ENCODE results near the gene GOLGA2.
"Not testable (repeated sequence)": the region's sequence is repeated elsewhere in the genome, so short reads cannot be mapped to it uniquely, and the experiment has no call there.

Gene GOLGA2

DNA sequence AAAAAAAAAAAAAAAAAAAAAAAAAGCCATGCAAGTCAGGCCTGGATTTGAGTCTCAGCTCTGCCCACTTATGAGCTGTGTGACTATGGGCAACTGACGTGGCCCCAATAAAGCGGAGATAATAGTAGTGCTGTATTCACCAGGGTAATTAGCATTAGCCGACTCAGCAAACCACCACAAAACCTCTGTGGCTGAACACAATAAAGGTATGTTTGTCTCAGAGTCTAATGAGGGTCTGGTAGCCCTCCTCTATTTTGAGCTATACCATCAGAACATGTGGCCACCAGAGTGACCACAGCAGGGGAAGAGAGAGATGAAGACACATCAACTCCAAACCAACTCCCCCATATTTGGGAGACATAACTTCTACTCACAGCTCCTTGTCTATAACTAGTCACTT is 16.2 kb upstream of the GOLGA2 start:
- no peak overlapping the region for H3K4me3 ChIP-seq (ENCODE audit: low read length)
- no peak for DNase-seq (ENCODE audit: low read depth)
- TF ChIP-seq, protein P1, sequence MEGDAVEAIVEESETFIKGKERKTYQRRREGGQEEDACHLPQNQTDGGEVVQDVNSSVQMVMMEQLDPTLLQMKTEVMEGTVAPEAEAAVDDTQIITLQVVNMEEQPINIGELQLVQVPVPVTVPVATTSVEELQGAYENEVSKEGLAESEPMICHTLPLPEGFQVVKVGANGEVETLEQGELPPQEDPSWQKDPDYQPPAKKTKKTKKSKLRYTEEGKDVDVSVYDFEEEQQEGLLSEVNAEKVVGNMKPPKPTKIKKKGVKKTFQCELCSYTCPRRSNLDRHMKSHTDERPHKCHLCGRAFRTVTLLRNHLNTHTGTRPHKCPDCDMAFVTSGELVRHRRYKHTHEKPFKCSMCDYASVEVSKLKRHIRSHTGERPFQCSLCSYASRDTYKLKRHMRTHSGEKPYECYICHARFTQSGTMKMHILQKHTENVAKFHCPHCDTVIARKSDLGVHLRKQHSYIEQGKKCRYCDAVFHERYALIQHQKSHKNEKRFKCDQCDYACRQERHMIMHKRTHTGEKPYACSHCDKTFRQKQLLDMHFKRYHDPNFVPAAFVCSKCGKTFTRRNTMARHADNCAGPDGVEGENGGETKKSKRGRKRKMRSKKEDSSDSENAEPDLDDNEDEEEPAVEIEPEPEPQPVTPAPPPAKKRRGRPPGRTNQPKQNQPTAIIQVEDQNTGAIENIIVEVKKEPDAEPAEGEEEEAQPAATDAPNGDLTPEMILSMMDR (conservative IDR thresholded peaks at IDR 0.05; ENCODE audit: low read depth, low read length): no peak

GRCh38 chr9:128288273-128289004 is 12.6 kb upstream of the GOLGA2 start:
- TF ChIP-seq, protein P1 (conservative IDR thresholded peaks at IDR 0.05; ENCODE audit: low read depth, low read length): no peak
- no peak overlapping the region for H3K4me3 ChIP-seq (ENCODE audit: low read length)
- DNase-seq (ENCODE audit: low read depth): no peak

- H3K4me3 ChIP-seq (ENCODE audit: low read length): no peak overlapping the region
- TF ChIP-seq, protein P1 (conservative IDR thresholded peaks at IDR 0.05; ENCODE audit: low read depth, low read length): no peak
- DNase-seq (ENCODE audit: low read depth): no peak
Measured at GRCh38 chr9:128286440-128286839, 10.6 kb upstream of the GOLGA2 start.

DNA sequence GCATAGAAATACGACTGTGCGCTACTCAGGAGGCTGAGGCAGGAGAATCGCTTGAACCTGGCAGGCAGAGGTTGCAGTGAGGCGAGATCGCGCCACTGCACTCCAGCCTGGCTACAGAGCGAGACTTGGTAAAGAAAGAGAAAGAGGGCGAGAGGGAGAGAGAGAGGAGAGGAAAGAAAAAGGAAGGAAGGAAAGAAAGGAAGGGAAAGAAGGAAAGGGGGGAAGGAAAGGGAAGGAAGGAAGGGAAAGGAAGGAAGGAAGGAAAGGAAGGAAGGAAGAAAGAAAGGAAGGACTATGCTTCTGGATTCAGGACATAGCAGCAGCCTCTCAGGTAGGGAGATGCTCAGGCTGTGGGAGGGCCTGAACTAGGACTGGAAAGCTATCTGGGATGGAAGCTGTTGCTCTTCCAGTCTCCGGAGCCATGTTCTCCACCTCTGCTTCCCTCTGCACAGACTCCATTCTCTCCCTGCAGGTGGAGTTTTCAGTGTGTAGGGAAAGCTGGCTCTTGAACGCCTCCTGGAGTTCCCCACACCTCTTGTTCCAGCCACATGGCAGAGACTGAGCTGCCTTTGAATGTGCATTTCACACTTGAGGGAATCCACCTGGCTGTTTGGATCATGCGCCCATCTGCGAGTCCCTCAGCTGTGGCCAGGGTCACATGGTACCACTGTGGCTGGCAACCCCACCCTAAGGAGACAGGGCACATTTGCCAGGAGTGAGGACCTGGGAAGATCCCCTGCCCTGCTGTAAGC is 9.4 kb upstream of the GOLGA2 start:
- TF ChIP-seq, protein P1 (conservative IDR thresholded peaks at IDR 0.05; ENCODE audit: low read depth, low read length): no peak
- no peak for DNase-seq (ENCODE audit: low read depth)
- H3K4me3 ChIP-seq (ENCODE audit: low read length): no peak overlapping the region

- DNase-seq (ENCODE audit: low read depth): no peak
- TF ChIP-seq, protein P1 (conservative IDR thresholded peaks at IDR 0.05; ENCODE audit: low read depth, low read length): no peak
- H3K4me3 ChIP-seq (ENCODE audit: low read length): no peak overlapping the region
Measured at GRCh38 chr9:128282500-128282899, 6.7 kb upstream of the GOLGA2 start.

DNA sequence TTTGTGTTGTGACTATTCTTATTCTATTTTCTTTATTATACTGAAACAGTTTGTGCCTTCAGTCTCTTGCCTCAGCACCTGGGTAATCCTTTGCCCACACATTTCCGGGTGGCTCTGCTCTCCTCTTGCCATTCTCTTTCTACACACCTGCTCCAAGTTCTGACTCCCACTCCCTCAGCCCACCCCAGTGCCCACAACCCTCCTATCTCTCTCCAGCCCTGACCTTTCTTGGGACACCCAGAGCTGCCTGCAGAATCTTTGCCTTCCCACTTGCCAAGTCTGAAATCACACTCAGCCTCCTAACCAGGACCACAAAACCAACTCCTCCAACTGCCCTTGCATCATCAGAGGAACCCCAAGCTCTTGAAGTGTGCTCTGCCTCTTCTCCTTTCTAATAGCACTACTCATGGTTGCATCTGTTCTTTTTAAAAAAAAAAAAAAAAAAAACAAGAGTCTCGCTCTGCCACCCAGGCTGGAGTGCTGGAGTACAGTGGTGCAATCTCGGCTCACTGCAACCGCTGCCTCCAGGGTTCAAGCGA is 4.3 kb upstream of the GOLGA2 start:
- TF ChIP-seq, protein P1 (conservative IDR thresholded peaks at IDR 0.05; ENCODE audit: low read depth, low read length): no peak
- no peak overlapping the region for H3K4me3 ChIP-seq (ENCODE audit: low read length)
- no peak for DNase-seq (ENCODE audit: low read depth)

- H3K4me3 ChIP-seq (ENCODE audit: low read length); DNase-seq (ENCODE audit: low read depth): not testable (repeated sequence)
Measured at GRCh38 chr9:128279088-128280073, 3.6 kb upstream of the GOLGA2 start.
